IMR-90 (cell line): ENCODE measurements around the gene NSD2.

Experiments used
- BHLHE40 ChIP-seq: fragments of 150-350 bp; IDR thresholded peaks from 2 replicates; pipeline ENCODE4 v1.6.1; 2016; ENCODE audit warnings: mild to moderate bottlenecking, low read depth, low read length
- CTCF ChIP-seq: conservative IDR thresholded peaks from 2 replicates; pipeline ENCODE4 v1.5.1; 2012; ENCODE audit warnings: mild to moderate bottlenecking, low read depth, low read length, improper control_type of control experiment
- ELK1 ChIP-seq: fragments of 150-350 bp; IDR thresholded peaks from 2 replicates; pipeline ENCODE4 v1.6.1; 2016; ENCODE audit warnings: low read depth, mild to moderate bottlenecking, low read length, moderate library complexity, borderline replicate concordance
- MAFK ChIP-seq: IDR thresholded peaks from 2 replicates; pipeline ENCODE4 v1.6.1; 2012; ENCODE audit warnings: low read depth, low read length, improper control_type of control experiment
- MAZ ChIP-seq: IDR thresholded peaks from 2 replicates; pipeline ENCODE4 v1.6.1; 2012; ENCODE audit warnings: low read depth, mild to moderate bottlenecking, low read length, improper control_type of control experiment, moderate library complexity, borderline replicate concordance
- RAD21 ChIP-seq: IDR thresholded peaks from 2 replicates; pipeline ENCODE4 v1.6.1; 2012; ENCODE audit warnings: low read length, improper control_type of control experiment

- no peak for TF ChIP-seq RAD21
- TF ChIP-seq MAFK, result no peak
- no peak for TF ChIP-seq CTCF
- TF ChIP-seq ELK1, result no peak
- TF ChIP-seq BHLHE40, result no peak
- TF ChIP-seq MAZ, result no peak
These were observed 39.9 kb upstream of the NSD2 start for GRCh38 chr4:1831331-1831730.
